Liver (tissue), 9 donors: ENCODE data around the gene TSEN2. TPM values are rescaled to one million over a fixed set of nuclear protein-coding genes. Genes with fewer than 3 reads are reported as not detected.

Experiments
- DNase-seq: peaks from one replicate; pipeline ENCODE4 v3.0.0-alpha.2; 2017; ENCODE audit warnings: low spot score
- H3K27ac ChIP-seq, 2 donors: one replicate each; pipeline ENCODE4 v1.7.0; 2013; ENCODE audit warnings: inconsistent platforms in 2 of 2, low read length in 2 of 2, control low read depth in 1 of 2, low read depth in 1 of 2, mild to moderate bottlenecking in 1 of 2
- H3K27me3 ChIP-seq, 4 donors: one replicate each; pipeline versions ENCODE4 v1.6.1 to v1.7.0; 2013; ENCODE audit warnings: low read length in 3 of 4, inconsistent platforms in 1 of 4, mild to moderate bottlenecking in 1 of 4, moderate library complexity in 1 of 4; ENCODE audit not compliant: control insufficient read depth in 4 of 4, insufficient read depth in 4 of 4
- H3K36me3 ChIP-seq, 4 donors: one replicate each; pipeline versions ENCODE4 v1.6.1 to v1.7.0; 2013; ENCODE audit warnings: low read length in 3 of 4, mild to moderate bottlenecking in 3 of 4, low read depth in 1 of 4, moderate library complexity in 1 of 4; ENCODE audit not compliant: control insufficient read depth in 4 of 4, insufficient read depth in 3 of 4
- H3K4me1 ChIP-seq, 4 donors: one replicate each; pipeline versions ENCODE4 v1.6.1 to v1.7.0; 2013; ENCODE audit warnings: low read length in 3 of 4, mild to moderate bottlenecking in 3 of 4, moderate library complexity in 1 of 4; ENCODE audit not compliant: control insufficient read depth in 4 of 4, insufficient read depth in 4 of 4
- H3K4me3 ChIP-seq, 3 donors: one replicate each; pipeline versions ENCODE4 v1.6.1 to v1.7.0; 2013; ENCODE audit warnings: low read length in 3 of 3, control low read depth in 1 of 3, low read depth in 1 of 3, mild to moderate bottlenecking in 1 of 3
- H3K9ac ChIP-seq, 2 donors: one replicate each; pipeline ENCODE4 v1.7.0; 2013; ENCODE audit warnings: low read length in 2 of 2, mild to moderate bottlenecking in 2 of 2, moderate library complexity in 2 of 2, control low read depth in 1 of 2, low read depth in 1 of 2
- H3K9me3 ChIP-seq, 4 donors: one replicate each; pipeline versions ENCODE4 v1.6.1 to v1.7.0; 2013; ENCODE audit warnings: low read length in 3 of 4; ENCODE audit not compliant: control insufficient read depth in 4 of 4
- ATF3 ChIP-seq: IDR thresholded peaks from 2 replicates; pipeline ENCODE4 v1.6.1; 2016; ENCODE audit warnings: antibody characterized with exemption
- CTCF ChIP-seq: fragments of 150-350 bp; IDR thresholded peaks from 2 replicates; pipeline ENCODE4 v1.5.1; 2017; ENCODE audit warnings: improper control_type of control experiment, low read depth, low read length; ENCODE audit not compliant: missing input control
- EGR1 ChIP-seq, 2 donors: IDR thresholded peaks; 2 replicates each; pipeline ENCODE4 v1.6.1; 2016 to 2018; ENCODE audit warnings: antibody characterized with exemption in 2 of 2, low read depth in 2 of 2
- FOXA1 ChIP-seq: IDR thresholded peaks from 2 replicates; pipeline ENCODE4 v1.6.1; 2016; ENCODE audit warnings: antibody characterized with exemption
- FOXA2 ChIP-seq: IDR thresholded peaks from 2 replicates; pipeline ENCODE4 v1.6.1; 2016; ENCODE audit warnings: antibody characterized with exemption
- GABPA ChIP-seq, 2 donors: IDR thresholded peaks in 1 of 2; conservative IDR thresholded peaks in 1 of 2; 2 replicates each; pipeline ENCODE4 v1.6.1; 2016; ENCODE audit warnings: antibody characterized with exemption in 2 of 2, mild to moderate bottlenecking in 1 of 2, moderate library complexity in 1 of 2
- HNF4A ChIP-seq, 2 donors: conservative IDR thresholded peaks; 2 replicates each; pipeline ENCODE4 v1.6.1; 2016; ENCODE audit warnings: antibody characterized with exemption in 2 of 2, mild to moderate bottlenecking in 2 of 2
- HNF4G ChIP-seq: IDR thresholded peaks from 2 replicates; pipeline ENCODE4 v1.6.1; 2016; ENCODE audit warnings: antibody characterized with exemption
- JUND ChIP-seq, 2 donors: IDR thresholded peaks; 2 replicates each; pipeline ENCODE4 v1.6.1; 2016; ENCODE audit warnings: antibody characterized with exemption in 2 of 2
- MAX ChIP-seq: IDR thresholded peaks from 2 replicates; pipeline ENCODE4 v1.6.1; 2016; ENCODE audit warnings: antibody characterized with exemption
- NR2F2 ChIP-seq: IDR thresholded peaks from 2 replicates; pipeline ENCODE4 v1.6.1; 2016; ENCODE audit warnings: antibody characterized with exemption
- RAD21 ChIP-seq, 2 donors: IDR thresholded peaks; 2 replicates each; pipeline ENCODE4 v1.6.1; 2016; ENCODE audit warnings: antibody characterized with exemption in 2 of 2, mild to moderate bottlenecking in 2 of 2
- REST ChIP-seq: IDR thresholded peaks from 2 replicates; pipeline ENCODE4 v1.6.1; 2016; ENCODE audit warnings: antibody characterized with exemption, mild to moderate bottlenecking
- RXRA ChIP-seq, 2 donors: IDR thresholded peaks; 2 replicates each; pipeline ENCODE4 v1.6.1; 2017 to 2018; ENCODE audit warnings: antibody characterized with exemption in 2 of 2, mild to moderate bottlenecking in 1 of 2
- SP1 ChIP-seq: IDR thresholded peaks from 2 replicates; pipeline ENCODE4 v1.6.1; 2018; ENCODE audit warnings: antibody characterized with exemption, mild to moderate bottlenecking
- TAF1 ChIP-seq: conservative IDR thresholded peaks from 2 replicates; pipeline ENCODE4 v1.6.1; 2016; ENCODE audit warnings: antibody characterized with exemption, mild to moderate bottlenecking
- YY1 ChIP-seq: IDR thresholded peaks from 2 replicates; pipeline ENCODE4 v1.6.1; 2016; ENCODE audit warnings: antibody characterized with exemption, mild to moderate bottlenecking
- ZBTB33 ChIP-seq: IDR thresholded peaks from 2 replicates; pipeline ENCODE4 v1.6.1; 2016; ENCODE audit warnings: antibody characterized with exemption
- WGBS: extraction: QIAGEN DNeasy Blood & Tissue Kit; methylation state at CpG from one replicate; pipeline ENCODE4 v1.1.7; 2013; 5-methylcytosine and 5-hydroxymethylcytosine counted together
- polyA plus RNA-seq, 2 donors: library from polyadenylated mRNA; stranded (reverse) in 1 of 2; unstranded in 1 of 2; fragments of 200-250 nt in 1 of 2; fragments of >200 nt in 1 of 2; fragmentation: Nextera tagmentation in 1 of 2; extraction: Ambion mirVana in 1 of 2; gene quantifications; one replicate each; pipeline versions ENCODE4 v1.2.1 to v1.2.3, GENCODE V29; 2013 to 2015
- total RNA-seq, 2 donors: library from RNA; depleted of rRNA; stranded (reverse); fragments of >200 nt; gene quantifications; one replicate each; pipeline ENCODE4 v1.2.3, GENCODE V29; 2014
- donor health status: healthy.
- donor health status: healthy.
- donor health status: healthy.
- donor health status: healthy.
- donor health status: healthy.

Gene TSEN2
- total and polyA plus RNA-seq, 4 donors, result 4.1 to 14.1 (median 6.9) TPM

- TF ChIP-seq MAX (no peak), NR2F2 (no peak), EGR1 (IDR thresholded peaks at IDR 0.05; ENCODE audit: low read depth in 2 of 2) (no peak), HNF4A (conservative IDR thresholded peaks at IDR 0.05) (no peak), RAD21 (IDR thresholded peaks at IDR 0.05) (no peak), FOXA1 (no peak)
Measured at GRCh38 chr3:12483872-12484197, 445 bp upstream of the TSEN2 start (continued).

- H3K27ac ChIP-seq, result peak overlapping the region in 1 of 2 donors; percentile 72
- no peaks in the 10 kb centered on the region for H3K9me3 ChIP-seq
- peaks cover 0 to 23% (median 17%) of the 10 kb centered on the region in 4 donors for H3K4me1 ChIP-seq
- no peak for TF ChIP-seq RXRA (IDR thresholded peaks at IDR 0.05)
- no peak for TF ChIP-seq JUND (IDR thresholded peaks at IDR 0.05)
- no peak for TF ChIP-seq REST
- TF ChIP-seq RAD21 (IDR thresholded peaks at IDR 0.05), result no peak
- TF ChIP-seq FOXA2, result no peak
- no peak for TF ChIP-seq HNF4A (conservative IDR thresholded peaks at IDR 0.05)
- no peak for TF ChIP-seq SP1
- TF ChIP-seq ZBTB33, result no peak
- TF ChIP-seq CTCF, result no peak
- TF ChIP-seq YY1, result no peak
- TF ChIP-seq ATF3, result no peak
- no peak for TF ChIP-seq NR2F2
- no peak for TF ChIP-seq HNF4G
- no peak for TF ChIP-seq TAF1
- TF ChIP-seq GABPA (IDR thresholded peaks at IDR 0.05 in 1 of 2, conservative IDR thresholded peaks at IDR 0.05 in 1 of 2), result no peak
- no peak for TF ChIP-seq EGR1 (IDR thresholded peaks at IDR 0.05; ENCODE audit: low read depth in 2 of 2)
- TF ChIP-seq MAX, result no peak
- TF ChIP-seq FOXA1, result no peak
- H3K9ac ChIP-seq, result peak overlapping the region in 1 of 2 donors; percentile 62
- peaks cover 0 to 2% (median 0%) of the 10 kb centered on the region in 4 donors for H3K36me3 ChIP-seq
- no peaks in the 10 kb centered on the region for H3K27me3 ChIP-seq
- H3K4me3 ChIP-seq, result peak overlapping the region; percentile 78 to 90 (median 86)
- 3% methylated on average over 5 of the region's 5 CpGs for WGBS
- no peak for DNase-seq
Measured at GRCh38 chr3:12484983-12485327, 675 bp downstream of the TSEN2 start.
